ENCODE measurements around the gene TEX14.

The TEX14 gene

DNA sequence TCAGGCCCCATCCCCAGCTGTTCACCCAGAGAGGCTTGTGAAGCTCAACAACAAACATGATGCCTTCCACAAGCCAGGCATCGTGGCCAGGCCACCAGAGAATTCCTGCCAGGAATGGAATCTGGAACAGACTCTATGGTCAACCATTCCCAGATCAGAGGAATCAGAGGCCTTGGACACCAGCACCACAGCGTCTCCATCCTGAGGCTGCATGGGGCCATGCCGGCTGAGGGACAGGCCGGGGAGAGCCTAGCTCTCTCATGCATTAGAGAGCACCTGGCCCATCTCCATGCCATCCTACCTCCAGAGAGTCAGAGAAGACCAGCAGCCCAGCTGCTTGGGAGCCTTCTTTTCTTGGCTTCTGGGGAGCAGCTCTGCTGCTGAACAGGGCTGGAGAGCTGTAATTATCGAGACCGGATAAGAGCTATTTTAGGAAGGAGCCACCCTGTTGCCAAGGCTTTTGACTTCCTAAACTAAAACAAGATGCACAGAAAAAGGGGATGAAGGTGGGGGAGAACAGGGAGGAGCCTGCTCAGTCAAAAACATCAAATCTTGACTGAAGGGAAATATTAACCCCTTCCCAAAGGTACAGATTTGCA, 152.9 kb downstream of the TEX14 start:
- no peak overlapping the region for H3K27ac ChIP-seq (ENCODE audit: low read depth, low read length)
- H3K36me3 ChIP-seq (ENCODE audit: insufficient read depth, low read length), result no peaks in the 10 kb centered on the region
- no peak overlapping the region for H2AFZ ChIP-seq (ENCODE audit: low read length, unreplicated experiment)
- no peaks in the 10 kb centered on the region for H3K79me2 ChIP-seq (ENCODE audit: control insufficient read depth, insufficient read depth, low read length, unreplicated experiment)
- H3K4me3 ChIP-seq (ENCODE audit: low read depth, low read length), result no peak overlapping the region
- H3K27me3 ChIP-seq (ENCODE audit: insufficient read depth, low read length), result peaks cover 24% of the 10 kb centered on the region
- peaks cover 19% of the 10 kb centered on the region for H3K4me1 ChIP-seq (ENCODE audit: control insufficient read depth, insufficient read depth, low read length, unreplicated experiment)

DNA sequence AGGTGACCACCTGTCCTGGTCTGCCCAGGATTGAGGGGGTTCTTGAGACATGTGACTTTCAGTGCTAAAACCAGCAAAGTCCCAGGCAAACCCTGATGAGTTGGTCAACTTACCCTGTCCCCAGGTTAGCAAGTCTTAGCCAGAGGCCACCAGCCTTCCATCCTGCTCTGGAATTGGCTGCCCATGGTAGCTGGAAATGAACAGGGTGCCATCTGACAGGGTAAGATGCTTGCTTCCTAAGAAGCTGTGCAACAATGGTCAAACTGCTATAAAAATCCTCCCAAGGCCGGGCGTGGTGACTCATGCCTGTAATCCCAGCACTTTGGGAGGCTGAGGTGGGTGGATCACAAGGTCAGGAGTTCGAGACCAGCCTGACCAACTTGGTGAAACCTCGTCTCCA, 154.6 kb downstream of the TEX14 start:
- Histone ChIP-seq H2AFZ (ENCODE audit: low read length, unreplicated experiment) (no peak overlapping the region), H3K4me1 (ENCODE audit: control insufficient read depth, insufficient read depth, low read length, unreplicated experiment) (peaks cover 23% of the 10 kb centered on the region), H3K36me3 (ENCODE audit: insufficient read depth, low read length) (no peaks in the 10 kb centered on the region), H3K27ac (ENCODE audit: low read depth, low read length) (no peak overlapping the region), H3K4me3 (ENCODE audit: low read depth, low read length) (no peak overlapping the region), H3K27me3 (ENCODE audit: insufficient read depth, low read length) (peaks cover 16% of the 10 kb centered on the region), H3K79me2 (ENCODE audit: control insufficient read depth, insufficient read depth, low read length, unreplicated experiment) (no peaks in the 10 kb centered on the region)

DNA sequence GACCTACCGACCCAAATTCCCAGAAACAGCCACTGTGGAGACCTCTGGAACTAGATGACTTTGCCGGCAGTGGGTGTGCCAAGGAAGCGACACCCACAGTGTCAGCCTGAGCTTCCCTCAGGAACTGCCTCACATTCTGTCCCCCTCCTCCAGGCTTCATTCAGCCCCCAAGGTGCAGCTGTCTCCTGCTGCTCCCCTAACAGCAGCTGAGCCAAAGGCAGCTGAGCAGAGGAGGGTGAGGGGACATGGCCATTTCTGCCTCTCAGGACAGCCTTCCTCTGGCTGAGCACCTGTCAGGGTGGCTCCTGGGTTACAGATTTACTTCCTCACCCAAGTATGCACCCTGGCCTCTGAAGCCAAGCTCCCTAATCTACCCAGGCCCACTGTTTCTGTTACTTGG, 155.3 kb downstream of the TEX14 start:
- H2AFZ ChIP-seq (ENCODE audit: low read length, unreplicated experiment), result no peak overlapping the region
- H3K27me3 ChIP-seq (ENCODE audit: insufficient read depth, low read length), result peaks cover 14% of the 10 kb centered on the region
- H3K79me2 ChIP-seq (ENCODE audit: control insufficient read depth, insufficient read depth, low read length, unreplicated experiment), result no peaks in the 10 kb centered on the region
- no peak overlapping the region for H3K27ac ChIP-seq (ENCODE audit: low read depth, low read length)
- H3K4me3 ChIP-seq (ENCODE audit: low read depth, low read length), result no peak overlapping the region
- H3K36me3 ChIP-seq (ENCODE audit: insufficient read depth, low read length), result no peaks in the 10 kb centered on the region
- peaks cover 26% of the 10 kb centered on the region for H3K4me1 ChIP-seq (ENCODE audit: control insufficient read depth, insufficient read depth, low read length, unreplicated experiment)

DNA sequence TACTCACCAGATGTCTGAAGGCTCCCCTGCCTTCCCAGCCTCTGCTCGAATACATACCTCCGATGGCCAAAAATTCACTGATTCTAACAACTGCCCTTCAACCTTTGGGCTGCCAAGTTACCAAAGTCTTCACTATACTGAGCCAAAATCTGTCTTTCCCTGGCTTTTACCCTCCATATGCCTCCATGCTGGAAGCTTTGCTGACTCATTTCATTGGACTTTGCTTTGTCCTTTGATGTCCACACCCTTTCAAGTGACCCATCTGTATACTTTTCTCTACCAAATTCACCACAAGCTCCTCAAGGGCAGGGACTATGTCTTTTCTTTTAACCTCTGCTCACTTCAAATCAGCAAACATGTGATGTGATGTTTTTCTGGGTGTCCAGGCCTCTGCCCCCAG, 156.4 kb downstream of the TEX14 start:
- H3K27ac ChIP-seq (ENCODE audit: low read depth, low read length), result no peak overlapping the region
- H3K36me3 ChIP-seq (ENCODE audit: insufficient read depth, low read length), result no peaks in the 10 kb centered on the region
- H3K4me1 ChIP-seq (ENCODE audit: control insufficient read depth, insufficient read depth, low read length, unreplicated experiment), result peaks cover 26% of the 10 kb centered on the region
- H3K27me3 ChIP-seq (ENCODE audit: insufficient read depth, low read length), result peaks cover 19% of the 10 kb centered on the region
- no peak overlapping the region for H2AFZ ChIP-seq (ENCODE audit: low read length, unreplicated experiment)
- H3K4me3 ChIP-seq (ENCODE audit: low read depth, low read length), result no peak overlapping the region; the same call in 1 of the 2 replicates
- H3K79me2 ChIP-seq (ENCODE audit: control insufficient read depth, insufficient read depth, low read length, unreplicated experiment), result no peaks in the 10 kb centered on the region

DNA sequence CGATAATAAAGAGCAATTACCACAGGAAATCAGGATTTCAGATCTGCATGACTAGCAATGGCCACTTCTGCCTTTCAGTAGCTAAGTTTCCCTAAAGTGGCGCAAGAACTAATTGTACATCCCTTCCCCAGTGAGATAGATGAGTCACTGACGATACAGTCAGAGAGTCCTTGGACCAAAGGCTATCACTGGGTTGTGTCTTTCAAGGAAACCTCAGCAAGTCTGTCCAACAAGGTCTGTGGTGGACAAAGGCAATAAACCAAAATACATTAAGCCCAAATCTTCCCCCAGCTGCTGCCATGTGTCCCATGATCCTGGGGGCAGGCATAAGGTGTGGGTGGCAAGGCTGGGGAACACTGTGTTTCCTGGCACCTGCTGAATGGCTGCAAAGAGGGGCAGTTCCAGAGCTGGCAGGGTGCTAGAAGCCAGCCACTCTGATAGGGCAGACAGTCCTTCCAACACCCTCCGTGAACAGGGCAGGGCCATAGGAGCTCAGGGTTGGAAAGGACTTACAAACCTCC, 156.9 kb downstream of the TEX14 start:
- Histone ChIP-seq H3K4me1 (ENCODE audit: control insufficient read depth, insufficient read depth, low read length, unreplicated experiment) (peaks cover 26% of the 10 kb centered on the region), H3K4me3 (ENCODE audit: low read depth, low read length) (no peak overlapping the region; the same call in 1 of the 2 replicates), H2AFZ (ENCODE audit: low read length, unreplicated experiment) (no peak overlapping the region), H3K36me3 (ENCODE audit: insufficient read depth, low read length) (no peaks in the 10 kb centered on the region), H3K79me2 (ENCODE audit: control insufficient read depth, insufficient read depth, low read length, unreplicated experiment) (no peaks in the 10 kb centered on the region), H3K27ac (ENCODE audit: low read depth, low read length) (no peak overlapping the region), H3K27me3 (ENCODE audit: insufficient read depth, low read length) (peaks cover 19% of the 10 kb centered on the region)

DNA sequence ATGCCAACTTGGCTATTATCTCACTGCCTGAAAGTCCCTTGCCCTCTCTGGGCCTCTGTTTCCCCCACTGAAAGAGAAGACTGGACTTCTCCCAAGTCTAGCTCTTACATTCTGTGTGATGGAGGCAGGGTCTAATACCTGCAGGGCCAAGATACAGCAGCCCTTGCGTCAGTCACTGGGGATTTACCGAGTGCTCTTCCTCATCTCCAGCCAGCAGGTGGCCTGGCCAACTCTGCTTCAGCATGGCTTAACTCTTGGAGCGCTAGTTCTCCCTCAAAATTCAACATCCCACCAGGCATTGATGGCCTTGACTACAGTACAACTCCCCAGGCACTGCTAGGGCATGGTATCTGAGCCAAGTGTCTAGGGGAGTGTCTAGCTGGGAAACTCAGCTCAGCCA, 157.5 kb downstream of the TEX14 start:
- no peaks in the 10 kb centered on the region for H3K79me2 ChIP-seq (ENCODE audit: control insufficient read depth, insufficient read depth, low read length, unreplicated experiment)
- no peaks in the 10 kb centered on the region for H3K36me3 ChIP-seq (ENCODE audit: insufficient read depth, low read length)
- H3K4me3 ChIP-seq (ENCODE audit: low read depth, low read length), result no peak overlapping the region
- peaks cover 26% of the 10 kb centered on the region for H3K4me1 ChIP-seq (ENCODE audit: control insufficient read depth, insufficient read depth, low read length, unreplicated experiment)
- H3K27ac ChIP-seq (ENCODE audit: low read depth, low read length), result no peak overlapping the region
- peaks cover 19% of the 10 kb centered on the region for H3K27me3 ChIP-seq (ENCODE audit: insufficient read depth, low read length)
- no peak overlapping the region for H2AFZ ChIP-seq (ENCODE audit: low read length, unreplicated experiment)

DNA sequence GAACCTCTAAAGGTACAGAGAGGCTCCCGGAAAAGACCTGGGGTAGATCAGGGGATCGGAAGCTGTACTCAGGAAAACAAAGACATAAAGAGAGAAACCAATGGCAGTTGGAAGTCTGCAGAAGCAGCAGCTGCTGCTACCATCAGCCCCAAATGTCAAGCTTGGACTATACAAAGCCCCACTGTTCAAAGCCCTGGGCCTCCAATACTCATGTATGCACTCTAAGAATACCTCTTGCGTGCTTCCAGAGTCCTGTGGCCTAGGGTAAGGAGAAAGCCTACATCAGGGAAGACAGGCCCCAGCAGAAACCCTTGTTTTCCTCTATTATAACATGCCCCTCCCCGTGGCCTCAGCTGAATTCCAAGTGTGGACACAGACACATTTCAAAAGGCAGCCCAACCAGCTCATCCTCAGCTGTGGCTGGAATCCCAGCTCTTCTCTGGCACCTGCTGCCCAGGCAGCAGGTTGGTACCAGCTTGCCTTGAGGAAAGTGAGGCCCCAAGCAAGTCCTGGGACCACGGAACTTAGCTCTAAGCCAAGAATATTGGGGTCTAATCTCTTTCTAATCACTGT, 158.1 kb downstream of the TEX14 start:
- H3K36me3 ChIP-seq (ENCODE audit: insufficient read depth, low read length), result no peaks in the 10 kb centered on the region
- H3K4me1 ChIP-seq (ENCODE audit: control insufficient read depth, insufficient read depth, low read length, unreplicated experiment), result peaks cover 26% of the 10 kb centered on the region
- H2AFZ ChIP-seq (ENCODE audit: low read length, unreplicated experiment), result no peak overlapping the region
- no peaks in the 10 kb centered on the region for H3K79me2 ChIP-seq (ENCODE audit: control insufficient read depth, insufficient read depth, low read length, unreplicated experiment)
- H3K27ac ChIP-seq (ENCODE audit: low read depth, low read length), result no peak overlapping the region
- H3K4me3 ChIP-seq (ENCODE audit: low read depth, low read length), result no peak overlapping the region
- H3K27me3 ChIP-seq (ENCODE audit: insufficient read depth, low read length), result peaks cover 18% of the 10 kb centered on the region

DNA sequence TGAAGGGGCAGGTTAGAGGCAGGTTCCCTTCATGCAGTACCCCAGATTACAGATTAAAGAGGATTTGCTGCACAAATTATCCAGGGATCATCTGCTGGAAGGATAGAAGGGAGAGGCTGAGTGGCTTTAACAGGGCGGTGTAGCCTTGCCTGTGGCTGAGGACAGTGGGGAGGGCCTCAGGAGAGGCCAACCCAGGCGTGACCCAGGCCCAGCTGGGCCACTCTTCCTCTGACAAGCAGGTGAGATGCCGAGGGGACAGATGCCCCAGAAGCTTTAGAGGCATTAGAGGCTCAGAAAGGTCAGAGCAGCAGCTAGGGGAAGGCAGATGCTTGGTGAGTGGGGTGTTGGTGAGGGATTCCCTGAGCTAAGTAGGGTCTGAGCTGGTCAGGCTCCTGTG, 159.3 kb downstream of the TEX14 start:
- peaks cover 37% of the 10 kb centered on the region for H3K4me1 ChIP-seq (ENCODE audit: control insufficient read depth, insufficient read depth, low read length, unreplicated experiment)
- H3K36me3 ChIP-seq (ENCODE audit: insufficient read depth, low read length), result no peaks in the 10 kb centered on the region
- no peaks in the 10 kb centered on the region for H3K79me2 ChIP-seq (ENCODE audit: control insufficient read depth, insufficient read depth, low read length, unreplicated experiment)
- H3K4me3 ChIP-seq (ENCODE audit: low read depth, low read length), result peak overlapping the region; percentile 77
- peak overlapping the region; percentile 64 for H2AFZ ChIP-seq (ENCODE audit: low read length, unreplicated experiment)
- no peak overlapping the region for H3K27ac ChIP-seq (ENCODE audit: low read depth, low read length)
- peaks cover 17% of the 10 kb centered on the region for H3K27me3 ChIP-seq (ENCODE audit: insufficient read depth, low read length)

DNA sequence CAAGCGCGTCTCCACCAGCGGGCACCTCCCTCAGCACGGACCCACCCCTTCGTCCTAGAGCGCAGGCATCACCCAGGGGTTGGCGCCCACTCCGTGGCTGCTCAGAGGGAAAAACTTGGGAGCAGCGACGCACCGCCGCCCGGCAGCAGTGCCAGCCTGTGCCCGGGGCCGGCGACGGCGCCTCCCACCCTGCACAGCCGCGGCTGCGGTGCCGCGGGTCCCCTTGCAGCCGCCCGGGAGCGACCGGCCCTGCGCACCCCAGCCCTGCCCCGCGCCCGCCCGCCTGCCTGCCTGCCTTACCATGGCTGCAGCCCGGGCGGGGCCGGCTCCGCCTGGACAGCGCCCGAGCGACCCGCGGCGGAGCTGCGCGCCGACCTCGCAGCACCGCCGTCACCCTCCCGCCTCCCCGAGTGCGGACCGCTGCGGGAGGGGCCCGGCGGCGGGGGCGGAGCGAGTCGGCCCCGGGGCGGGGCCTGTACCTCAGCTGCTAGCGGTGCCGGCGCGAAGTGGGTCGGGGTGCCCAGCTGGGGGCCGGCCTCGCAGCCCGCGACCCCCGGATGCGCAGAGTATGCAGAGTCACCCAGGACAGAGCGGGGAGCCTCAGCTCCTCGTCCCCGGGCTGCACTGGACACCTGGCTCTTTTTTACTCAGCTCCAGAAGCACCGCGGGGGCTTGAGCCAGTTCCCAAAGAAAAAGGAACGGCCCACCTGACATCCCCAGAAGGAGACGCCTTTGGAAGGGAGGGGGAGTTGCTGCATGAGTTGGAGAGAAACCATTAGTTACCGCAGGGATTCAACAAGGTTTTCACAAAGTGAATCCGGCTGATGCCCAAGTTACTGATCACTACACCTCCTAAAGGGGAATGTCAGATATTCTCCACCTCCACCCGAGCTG, 159.9 kb downstream of the TEX14 start:
- Histone ChIP-seq H2AFZ (ENCODE audit: low read length, unreplicated experiment) (peak overlapping the region; percentile 64), H3K27ac (ENCODE audit: low read depth, low read length) (no peak overlapping the region), H3K27me3 (ENCODE audit: insufficient read depth, low read length) (peaks cover 17% of the 10 kb centered on the region), H3K4me3 (ENCODE audit: low read depth, low read length) (peak overlapping the region; percentile 77), H3K79me2 (ENCODE audit: control insufficient read depth, insufficient read depth, low read length, unreplicated experiment) (no peaks in the 10 kb centered on the region), H3K4me1 (ENCODE audit: control insufficient read depth, insufficient read depth, low read length, unreplicated experiment) (peaks cover 43% of the 10 kb centered on the region), H3K36me3 (ENCODE audit: insufficient read depth, low read length) (no peaks in the 10 kb centered on the region)

DNA sequence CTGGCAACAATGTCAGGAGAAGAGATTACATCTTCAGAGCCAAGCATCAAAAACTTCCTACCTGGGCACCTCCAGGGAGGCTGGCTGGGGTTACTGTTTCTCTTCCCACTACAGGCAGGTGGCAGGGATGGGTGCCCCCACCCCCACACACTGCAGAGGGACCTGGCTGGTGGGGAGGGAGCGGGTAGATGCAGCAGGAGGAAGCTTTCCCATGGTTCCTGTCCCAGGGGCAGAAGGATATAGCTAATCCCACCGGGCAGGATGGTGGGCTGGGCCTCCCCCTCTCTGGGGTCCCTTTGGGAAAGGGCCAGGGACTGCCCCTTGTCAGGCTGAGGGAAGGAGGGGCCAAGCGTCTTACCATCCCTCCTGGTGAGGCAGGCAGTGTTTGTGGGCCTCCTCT, 160.7 kb downstream of the TEX14 start:
- H3K4me3 ChIP-seq (ENCODE audit: low read depth, low read length), result no peak overlapping the region; the same call in 1 of the 2 replicates
- peaks cover 17% of the 10 kb centered on the region for H3K27me3 ChIP-seq (ENCODE audit: insufficient read depth, low read length)
- H2AFZ ChIP-seq (ENCODE audit: low read length, unreplicated experiment), result no peak overlapping the region

More for the DNA sequence above, 160.7 kb downstream of the TEX14 start:
- Histone ChIP-seq H3K27ac (ENCODE audit: low read depth, low read length) (no peak overlapping the region), H3K79me2 (ENCODE audit: control insufficient read depth, insufficient read depth, low read length, unreplicated experiment) (no peaks in the 10 kb centered on the region), H3K36me3 (ENCODE audit: insufficient read depth, low read length) (no peaks in the 10 kb centered on the region), H3K4me1 (ENCODE audit: control insufficient read depth, insufficient read depth, low read length, unreplicated experiment) (peaks cover 47% of the 10 kb centered on the region)
